ENCODE results near the gene SHROOM3.

SHROOM3 gene

GRCh38 chr4:76799718-76800117 lies 364.7 kb downstream of the SHROOM3 start:
- DNase-seq, result no peak

- DNase-seq, result no peak
Observed at GRCh38 chr4:76800902-76801301, 365.9 kb downstream of the SHROOM3 start.

- no peak for DNase-seq
Observed at GRCh38 chr4:76801621-76802235, 366.7 kb downstream of the SHROOM3 start.

GRCh38 chr4:76802236-76803021 lies 367.4 kb downstream of the SHROOM3 start:
- no peak for DNase-seq

- DNase-seq, result no peak
Observed at GRCh38 chr4:76803522-76803921, 368.5 kb downstream of the SHROOM3 start.

GRCh38 chr4:76804096-76804495 lies 369.1 kb downstream of the SHROOM3 start:
- DNase-seq, result no peak

- DNase-seq, result no peak
Observed at GRCh38 chr4:76806346-76806745, 371.3 kb downstream of the SHROOM3 start.

GRCh38 chr4:76806757-76807156 lies 371.7 kb downstream of the SHROOM3 start:
- no peak for DNase-seq

GRCh38 chr4:76809594-76810305 lies 374.7 kb downstream of the SHROOM3 start:
- DNase-seq, result no peak

GRCh38 chr4:76811604-76812412 lies 376.8 kb downstream of the SHROOM3 start:
- DNase-seq, result no peak

GRCh38 chr4:76813070-76813469 lies 378.0 kb downstream of the SHROOM3 start:
- DNase-seq, result no peak

- DNase-seq, result no peak
Observed at GRCh38 chr4:76821641-76822040, 386.6 kb downstream of the SHROOM3 start.

GRCh38 chr4:76822303-76822702 lies 387.3 kb downstream of the SHROOM3 start:
- no peak for DNase-seq

- DNase-seq, result no peak
Observed at GRCh38 chr4:76823495-76823894, 388.5 kb downstream of the SHROOM3 start.

- DNase-seq, result no peak
Observed at GRCh38 chr4:76830612-76830963, 395.6 kb downstream of the SHROOM3 start.

GRCh38 chr4:76830964-76831703 lies 396.1 kb downstream of the SHROOM3 start:
- DNase-seq, result no peak

GRCh38 chr4:76831711-76832373 lies 396.8 kb downstream of the SHROOM3 start:
- DNase-seq, result no peak

Measured in stimulated activated CD4-positive, alpha-beta T cell treated with anti-CD3 and anti-CD28 coated beads, Interleukin-15, amount 100 ng/mL, for 24 hours (primary cell).